Ovary (tissue), 9 donors: ENCODE measurements around the gene ZNF652. TPM values are rescaled to one million over a fixed set of nuclear protein-coding genes. Genes with fewer than 3 reads are reported as not detected.

Source experiments
- DNase-seq, 5 donors: peaks; one replicate each; pipeline ENCODE4 v3.0.0-alpha.2; 2019 to 2020
- H3K27ac ChIP-seq, 2 donors: fragments of 200-600 bp; one replicate each; pipeline versions ENCODE4 v1.5.1 to v1.8.0; 2019 to 2022
- H3K27me3 ChIP-seq: fragments of 200-600 bp; one replicate; pipeline ENCODE4 v1.8.0; 2022
- H3K36me3 ChIP-seq: fragments of 200-600 bp; sonication (generic); one replicate; pipeline ENCODE4 v1.5.1; 2019
- H3K4me1 ChIP-seq: one replicate; pipeline ENCODE4 v1.8.1; 2013; ENCODE audit warnings: mild to moderate bottlenecking, moderate library complexity; ENCODE audit not compliant: insufficient read depth
- H3K4me3 ChIP-seq: fragments of 200-600 bp; sonication (generic); one replicate; pipeline ENCODE4 v1.5.1; 2017
- H3K9me3 ChIP-seq, 2 donors: fragments of 200-600 bp in 1 of 2; sonication (generic) in 1 of 2; one replicate each; pipeline versions ENCODE4 v1.5.1 to v1.8.1; 2013 to 2019; ENCODE audit warnings: mild to moderate bottlenecking in 1 of 2, moderate library complexity in 1 of 2
- CTCF ChIP-seq, 3 donors: fragments of 450-650 bp in 2 of 3; fragments of 200-600 bp in 1 of 3; IDR thresholded peaks; one replicate each; pipeline versions ENCODE4 v1.5.1 to v1.8.0; 2016 to 2022; ENCODE audit warnings: antibody characterized with exemption in 3 of 3, mild to moderate bottlenecking in 1 of 3
- EP300 ChIP-seq: sonication (generic); formaldehyde crosslinking; IDR thresholded peaks from one replicate; pipeline ENCODE4 v1.6.1; 2017; ENCODE audit warnings: antibody characterized with exemption
- POLR2A ChIP-seq: fragments of 450-650 bp; IDR thresholded peaks from one replicate; pipeline ENCODE4 v1.6.1; 2017; ENCODE audit warnings: antibody characterized with exemption, mild to moderate bottlenecking, moderate library complexity
- WGBS, 3 donors: extraction: QIAGEN DNeasy Blood & Tissue Kit in 1 of 3; methylation state at CpG; one replicate each; pipeline versions ENCODE4 v1.1.5 to v1.1.7; 2013 to 2017; 5-methylcytosine and 5-hydroxymethylcytosine counted together
- intact Hi-C, 4 donors: fragments of 100-400 bp; cut with DNase I; formaldehyde crosslinking; loops; one replicate each; pipeline versions ENCODE4 v1.11.0 to v1.15.1; 2022 to 2023
- polyA plus RNA-seq, 2 donors: library from polyadenylated mRNA; stranded (reverse); fragments of 200-250 nt in 1 of 2; fragments of 350-450 nt in 1 of 2; fragmentation: Illumina TruSeq in 1 of 2; extraction: RNeasy Lipid Tissue Mini Kit (QIAGEN cat#74804) in 1 of 2; gene quantifications; one replicate each; pipeline ENCODE4 v1.2.3, GENCODE V29; 2013 to 2014
- total RNA-seq, 7 donors: library from RNA; depleted of rRNA in 2 of 7; stranded (reverse); fragments of >200 nt in 2 of 7; fragmentation: NEBNext Ultra II Directional in 3 of 7; extraction: Animal tissue kit (Norgen Biotek cat#: 25700) in 3 of 7; gene quantifications; one replicate each; pipeline versions ENCODE4 v1.1.0 to v1.2.4, GENCODE V29; 2016 to 2023
- donor health status: DM: no; HTN: no; CAD: no; lungs with moderate emphysema.
- donor health status: DM: no; HTN: no; CAD: no.
- donor health status: Bipolar disorder and iron deficiency.
- donor health status: DM: yes; HTN: yes; CAD: no.
- donor health status: DM: no; HTN: no; CAD: no.
- donor health status: DM: yes; HTN: yes; CAD: no.

ZNF652 gene
- total and polyA plus RNA-seq, 9 donors: 17.1 to 60.9 (median 48.8) TPM

DNA sequence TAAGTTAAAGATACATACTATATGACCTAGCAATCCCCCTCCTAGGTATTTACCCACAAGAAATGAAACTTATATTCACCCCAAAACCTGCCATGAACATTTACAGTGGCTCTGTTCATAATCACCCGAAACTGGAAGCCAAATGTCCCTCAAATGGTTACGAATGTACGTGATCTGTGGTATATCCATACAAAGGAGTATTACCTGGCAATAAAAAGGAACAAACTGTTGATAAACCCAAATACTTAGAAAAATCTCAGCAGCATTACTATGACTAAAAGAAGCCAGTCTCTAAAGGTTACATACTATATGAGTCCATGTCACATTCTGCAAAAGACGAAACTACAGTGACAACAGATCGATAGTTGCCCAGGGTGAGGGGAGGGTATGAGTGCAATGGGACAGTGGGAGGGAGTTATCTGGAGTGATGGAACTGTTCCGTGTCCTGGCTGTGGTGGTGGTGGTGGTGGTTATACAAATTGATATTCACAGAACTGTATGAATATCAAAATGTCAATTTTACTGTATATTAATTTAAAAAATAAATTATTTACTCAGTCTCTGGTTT lies 9.4 kb downstream of the ZNF652 start:
- H3K27ac ChIP-seq: no peak overlapping the region
- H3K27me3 ChIP-seq: no peaks in the 10 kb centered on the region
- DNase-seq: no peak
- peaks cover 4% of the 10 kb centered on the region for H3K4me1 ChIP-seq
- intact Hi-C loops: no loop called here
- H3K4me3 ChIP-seq: no peak overlapping the region
- H3K9me3 ChIP-seq: no peaks in the 10 kb centered on the region
- no peaks in the 10 kb centered on the region for H3K36me3 ChIP-seq
- 97 to 99% (median 98%) methylated on average over 6 of the region's 6 CpGs for WGBS, 3 donors
- TF ChIP-seq EP300 (no peak), POLR2A (no peak), CTCF (IDR thresholded peaks at IDR 0.05) (no peak)

DNA sequence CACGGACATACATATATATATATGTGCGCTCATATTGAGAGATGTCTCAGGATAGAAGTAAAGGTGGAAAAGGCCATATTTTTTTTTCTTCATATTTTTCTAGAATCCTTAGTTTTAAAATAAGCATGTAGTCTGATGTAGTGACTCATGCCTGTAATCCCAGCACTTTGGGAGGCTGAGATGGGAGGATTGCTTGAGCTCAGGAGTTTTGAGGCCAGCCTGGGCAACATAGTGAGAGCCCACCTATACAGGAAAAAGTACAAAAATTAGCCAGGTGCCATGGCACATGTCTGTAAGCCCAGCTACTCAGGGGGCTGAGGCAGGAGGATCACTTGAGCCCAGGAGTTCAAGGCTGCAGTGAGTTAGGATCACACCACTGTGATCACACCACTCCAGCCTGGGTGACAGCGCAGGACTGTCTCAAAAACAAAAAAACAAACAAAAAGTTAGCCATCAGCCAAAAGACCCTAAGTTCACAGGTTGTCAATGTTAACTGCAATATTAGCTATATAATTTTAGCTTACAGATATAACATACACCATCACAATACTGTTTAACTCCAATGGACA lies 10.4 kb downstream of the ZNF652 start:
- WGBS, 3 donors: 94 to 98% (median 94%) methylated on average over 3 of the region's 3 CpGs
- H3K27me3 ChIP-seq: no peaks in the 10 kb centered on the region
- no peak for TF ChIP-seq CTCF (IDR thresholded peaks at IDR 0.05)
- TF ChIP-seq EP300: no peak
- no peak for TF ChIP-seq POLR2A
- intact Hi-C loops: no loop called here
- no peaks in the 10 kb centered on the region for H3K36me3 ChIP-seq
- H3K9me3 ChIP-seq: no peaks in the 10 kb centered on the region
- no peak overlapping the region for H3K27ac ChIP-seq
- no peak for DNase-seq
- H3K4me3 ChIP-seq: no peak overlapping the region
- H3K4me1 ChIP-seq: peaks cover 4% of the 10 kb centered on the region

- DNase-seq: no peak
- Histone ChIP-seq H3K36me3 (no peaks in the 10 kb centered on the region), H3K9me3 (no peaks in the 10 kb centered on the region), H3K27me3 (no peaks in the 10 kb centered on the region), H3K4me3 (no peak overlapping the region), H3K27ac (no peak overlapping the region), H3K4me1 (peaks cover 4% of the 10 kb centered on the region)
- intact Hi-C loops: no loop called here
- TF ChIP-seq CTCF (IDR thresholded peaks at IDR 0.05) (no peak), POLR2A (no peak), EP300 (no peak)
These were observed 12.5 kb downstream of the ZNF652 start for GRCh38 chr17:49349541-49349940.

- Histone ChIP-seq H3K9me3 (no peaks in the 10 kb centered on the region), H3K4me1 (peaks cover 7% of the 10 kb centered on the region), H3K27me3 (no peaks in the 10 kb centered on the region), H3K36me3 (no peaks in the 10 kb centered on the region), H3K4me3 (no peak overlapping the region), H3K27ac (no peak overlapping the region)
- intact Hi-C loops: no loop called here
- TF ChIP-seq CTCF (IDR thresholded peaks at IDR 0.05): no peak
- TF ChIP-seq EP300: no peak
- TF ChIP-seq POLR2A: no peak
- no peak for DNase-seq
- WGBS, 3 donors: 67 to 95% (median 94%) methylated on average over 5 of the region's 5 CpGs
These were observed 17.1 kb downstream of the ZNF652 start for GRCh38 chr17:49344914-49345313.
